HG02840 (cell line): ENCODE measurements around the gene NTPCR.

Source experiments
- ATAC-seq: cut with Tn5 transposase; IDR thresholded peaks from one replicate; pipeline ENCODE4 v1.9.1; 2021; ENCODE audit warnings: mild to moderate bottlenecking, moderate library complexity, moderate number of reproducible peaks; ENCODE audit not compliant: unreplicated experiment, low FRiP score

NTPCR gene

DNA sequence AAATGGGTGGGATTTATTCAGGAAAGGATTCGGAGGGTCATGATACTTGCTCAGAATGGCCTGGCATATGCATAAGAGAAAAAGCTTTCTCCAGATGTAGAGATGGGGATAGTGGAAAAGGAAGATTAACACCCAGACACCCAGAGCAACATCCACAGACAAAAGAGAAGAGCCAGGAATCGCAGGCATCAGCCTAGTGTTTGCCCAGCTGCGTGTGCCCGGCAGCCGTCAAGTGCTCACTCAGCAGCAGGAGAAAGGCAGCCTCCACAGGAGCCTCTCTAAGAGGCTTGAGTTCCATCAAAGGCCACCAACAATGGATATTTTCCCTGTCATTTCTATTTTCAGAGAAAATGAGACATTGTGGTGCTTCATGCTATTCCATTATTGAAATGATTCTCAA lies 54.7 kb downstream of the NTPCR start:
- ATAC-seq: no peak

DNA sequence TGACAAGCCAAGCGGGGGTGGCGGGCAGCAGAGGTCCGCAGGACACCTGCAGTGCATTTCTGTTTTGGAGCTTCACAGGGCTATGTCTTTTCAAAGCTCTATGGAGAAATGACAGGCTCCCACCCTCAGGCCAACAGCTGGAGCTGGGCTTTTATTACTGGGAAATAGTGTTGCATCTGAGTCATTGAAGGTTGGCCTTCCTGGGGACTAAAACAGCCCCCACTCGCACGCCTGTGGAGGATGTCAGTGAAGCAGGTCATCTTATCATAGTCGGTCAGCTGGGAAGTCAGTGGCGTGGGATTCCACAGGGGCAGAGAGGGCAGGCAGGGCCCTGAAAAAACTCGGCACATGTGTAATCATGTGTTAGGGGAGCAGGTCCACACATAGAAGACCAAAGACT lies 55.3 kb downstream of the NTPCR start:
- ATAC-seq: no peak

DNA sequence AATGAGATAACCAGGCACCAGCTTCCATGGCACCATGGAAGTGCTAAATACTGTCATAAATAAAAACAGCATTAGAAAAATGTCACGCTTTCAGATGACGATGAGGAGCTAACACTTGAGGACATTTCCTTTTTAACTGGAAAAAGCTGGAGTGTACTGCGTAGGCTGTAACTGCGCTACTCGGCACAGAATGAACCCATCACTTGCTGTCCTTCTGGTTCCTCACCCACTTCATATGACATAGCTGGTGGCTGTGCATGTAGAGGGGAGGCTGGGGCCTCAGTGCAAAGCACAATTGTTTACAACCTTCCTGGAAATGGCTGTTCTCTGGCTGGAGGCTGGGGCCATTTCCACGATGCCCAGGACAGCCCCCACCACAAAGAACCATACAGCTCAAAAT lies 55.7 kb downstream of the NTPCR start:
- no peak for ATAC-seq

DNA sequence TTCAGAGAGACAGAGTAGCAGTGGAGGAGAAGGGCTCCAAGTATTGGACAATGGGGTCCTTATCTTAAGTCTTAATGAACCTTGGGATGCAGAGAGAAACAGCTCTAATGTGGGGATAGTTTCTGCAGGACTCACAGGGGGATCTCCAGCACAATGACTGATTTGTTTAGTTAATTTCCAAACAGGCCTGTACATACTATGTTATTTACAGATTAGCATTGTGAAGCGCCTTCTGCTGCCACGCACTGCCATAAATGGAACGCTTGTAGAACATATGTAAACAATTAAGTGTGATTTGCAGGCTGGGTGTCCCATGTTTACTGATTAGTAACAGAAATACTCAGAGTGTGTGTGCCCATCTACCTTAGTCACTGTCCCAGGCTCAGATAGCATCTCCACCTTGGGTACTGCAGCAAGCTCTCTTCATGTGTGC lies 56.1 kb downstream of the NTPCR start:
- ATAC-seq: no peak

DNA sequence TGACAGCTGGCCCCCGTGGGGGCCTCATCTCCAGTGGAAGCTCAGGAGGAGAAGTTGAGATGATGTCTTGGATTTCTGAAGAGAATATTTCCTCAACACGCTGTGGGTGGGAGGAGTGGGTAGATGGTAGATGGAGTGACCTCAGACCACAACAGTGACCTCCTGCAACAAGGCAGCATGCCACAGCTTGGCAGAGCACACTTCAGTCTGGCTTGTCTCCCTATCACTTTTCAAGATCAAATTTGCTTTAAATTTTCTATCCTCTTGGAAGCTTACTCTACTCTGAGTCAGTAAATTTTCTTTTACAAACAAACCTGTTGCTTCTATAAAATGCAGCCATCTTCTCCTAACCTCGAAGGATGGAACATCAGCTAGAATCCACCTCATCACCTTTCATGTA lies 59.7 kb downstream of the NTPCR start:
- no peak for ATAC-seq

DNA sequence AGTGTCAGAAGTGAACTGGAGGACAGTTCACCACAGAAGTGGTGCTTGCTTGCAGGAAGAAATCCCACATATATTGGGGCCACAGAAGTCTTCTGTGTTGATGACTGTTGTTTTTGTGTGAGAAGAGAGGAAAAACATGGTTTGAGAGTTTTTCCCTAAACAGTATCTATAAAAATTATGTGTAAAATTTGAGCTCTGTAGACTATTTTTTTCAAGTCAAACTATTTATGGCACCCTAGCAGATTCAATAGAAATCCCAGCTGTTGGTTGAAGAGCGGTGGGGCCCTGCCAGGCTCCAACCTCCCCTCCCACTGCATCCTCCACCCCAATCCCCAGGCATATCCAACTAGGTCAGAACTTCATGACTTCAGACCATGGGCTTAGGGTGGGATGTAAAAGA lies 61.6 kb downstream of the NTPCR start:
- no peak for ATAC-seq

DNA sequence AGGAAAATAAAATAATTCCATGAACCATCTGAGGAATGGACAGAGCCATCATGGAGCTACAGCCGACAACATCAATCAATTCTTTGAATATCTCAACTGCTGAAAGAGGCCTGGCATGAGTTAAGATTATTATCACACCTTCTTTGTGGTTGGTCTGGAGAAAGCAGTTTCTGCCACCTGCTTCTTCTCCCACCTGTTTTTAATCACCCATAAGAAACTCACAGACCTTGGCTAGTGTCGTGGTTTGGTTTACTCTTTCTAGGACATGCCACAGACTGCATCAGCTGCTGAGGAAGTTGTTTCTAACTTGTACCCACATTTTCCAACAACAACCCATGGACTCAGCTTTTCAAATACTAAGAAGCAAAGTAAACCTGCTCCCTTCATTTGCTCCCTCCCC lies 65.6 kb downstream of the NTPCR start:
- ATAC-seq: no peak

DNA sequence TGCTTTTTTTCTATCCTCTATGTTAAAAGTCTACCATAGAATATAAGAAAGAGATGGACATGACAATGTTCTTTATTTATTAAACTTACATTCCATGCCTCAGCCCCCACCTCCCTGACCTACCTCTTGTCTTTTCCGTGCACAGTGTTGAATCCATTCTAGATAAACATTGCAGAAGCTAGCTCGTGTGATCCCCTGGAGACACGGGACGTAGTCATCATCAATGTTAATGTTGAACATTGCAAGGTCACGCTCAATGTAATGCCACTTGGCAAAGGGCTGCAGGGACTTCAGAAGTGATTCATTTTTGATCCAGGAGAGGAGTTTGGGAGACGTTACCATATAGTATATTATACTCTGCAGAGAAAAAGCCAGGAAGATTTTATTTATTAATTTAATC lies 66.4 kb downstream of the NTPCR start:
- no peak for ATAC-seq

DNA sequence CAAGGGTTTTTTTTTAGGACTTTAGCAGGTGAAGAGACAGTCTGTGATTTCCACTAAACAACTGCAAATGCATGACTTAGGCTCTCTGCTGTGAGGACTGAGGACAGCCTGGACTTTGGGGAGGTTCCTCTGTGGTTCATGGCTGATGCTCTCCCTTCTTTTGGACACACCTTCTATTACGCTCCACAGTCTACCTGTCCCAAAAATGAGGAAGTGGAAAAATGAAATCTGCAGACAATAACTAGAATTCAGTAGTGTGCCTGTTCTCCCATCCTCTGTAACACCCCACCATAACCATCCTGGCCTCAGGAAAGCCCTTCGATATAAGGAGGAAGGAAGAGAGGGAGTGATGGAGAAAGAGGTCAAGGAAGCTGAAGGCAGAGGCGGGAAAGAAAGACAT lies 68.7 kb downstream of the NTPCR start:
- no peak for ATAC-seq

DNA sequence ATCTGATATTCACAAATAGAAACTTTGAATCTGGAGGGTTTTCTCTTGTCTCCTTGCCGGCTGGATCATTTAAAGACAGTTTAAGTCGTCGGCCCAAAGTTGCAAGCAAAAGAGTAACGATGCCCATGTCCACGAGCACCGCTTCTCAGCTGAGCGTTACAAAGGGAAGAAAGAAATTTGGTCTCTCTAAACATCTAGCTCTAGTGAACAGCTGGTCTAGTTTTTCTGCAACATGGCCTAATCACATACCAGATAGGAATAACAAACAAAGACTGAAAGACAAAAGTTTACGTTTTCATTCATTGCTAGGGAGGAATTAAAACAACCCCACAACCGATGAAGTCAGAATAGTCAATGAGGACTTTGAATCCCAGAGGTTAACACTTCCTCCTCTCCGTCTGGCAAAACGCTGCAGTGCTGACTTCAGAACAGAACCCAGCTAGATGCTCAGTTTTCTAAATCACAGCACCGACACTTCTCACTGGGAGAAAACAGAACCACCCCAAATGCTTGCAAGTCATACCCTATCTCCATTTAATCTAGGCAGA lies 69.4 kb downstream of the NTPCR start:
- no peak for ATAC-seq

DNA sequence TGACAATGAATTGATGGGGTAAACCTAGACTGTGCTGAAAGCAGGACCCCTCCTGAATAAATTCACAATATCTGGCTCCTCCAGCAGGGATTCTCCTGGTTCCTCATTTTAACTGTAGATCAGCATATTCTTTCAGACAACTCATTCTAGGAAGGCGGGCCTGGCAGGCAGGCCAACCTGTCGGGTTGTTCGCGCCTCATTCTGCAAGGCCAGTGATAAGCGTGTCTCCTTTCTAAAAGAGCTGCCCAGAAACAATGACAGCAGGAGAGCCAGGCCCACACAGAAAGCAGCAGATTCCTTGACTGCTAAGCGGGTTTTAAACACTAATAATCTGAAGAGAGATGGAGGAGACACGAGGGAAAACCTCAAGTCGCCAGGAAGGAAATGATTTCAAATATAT lies 70.0 kb downstream of the NTPCR start:
- no peak for ATAC-seq

DNA sequence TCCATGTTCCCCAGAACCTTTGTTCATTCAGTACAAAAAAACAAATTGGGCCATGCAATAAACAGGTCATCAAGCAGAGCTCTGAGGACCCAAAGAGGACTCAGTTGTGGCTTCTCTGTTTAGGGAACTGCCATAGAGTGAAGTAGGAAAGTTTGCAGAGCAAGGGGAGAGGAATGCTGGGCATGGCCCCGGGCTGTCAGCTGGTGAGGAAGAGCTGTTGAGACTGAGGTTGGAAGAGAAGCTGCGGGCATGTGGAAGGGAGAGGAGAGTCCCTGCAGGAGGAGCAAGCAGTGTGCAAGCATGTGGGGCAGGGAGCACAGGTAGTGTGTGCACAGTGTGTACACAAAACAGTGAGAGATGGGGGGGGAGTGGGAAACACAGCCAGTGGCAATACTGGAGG lies 71.8 kb downstream of the NTPCR start:
- ATAC-seq: no peak

DNA sequence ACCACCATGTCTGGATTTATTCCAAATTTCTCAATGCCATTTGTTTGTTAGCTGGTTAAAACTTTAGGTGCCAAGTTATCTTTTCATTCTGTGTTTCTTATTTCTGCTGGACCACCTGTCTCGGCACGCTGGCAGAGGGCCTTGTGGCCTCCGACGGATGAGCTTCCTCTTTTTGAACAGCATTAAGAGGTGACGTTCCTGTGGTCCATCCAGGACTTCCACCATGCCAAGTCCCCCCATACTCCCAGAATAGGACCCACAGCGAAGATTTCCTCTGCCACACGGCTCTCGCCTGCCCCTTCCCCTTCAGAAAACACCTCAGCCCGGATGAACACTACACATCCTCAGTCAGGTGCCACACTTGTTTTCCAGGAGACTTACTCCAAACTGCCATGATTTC lies 73.8 kb downstream of the NTPCR start:
- ATAC-seq: no peak

DNA sequence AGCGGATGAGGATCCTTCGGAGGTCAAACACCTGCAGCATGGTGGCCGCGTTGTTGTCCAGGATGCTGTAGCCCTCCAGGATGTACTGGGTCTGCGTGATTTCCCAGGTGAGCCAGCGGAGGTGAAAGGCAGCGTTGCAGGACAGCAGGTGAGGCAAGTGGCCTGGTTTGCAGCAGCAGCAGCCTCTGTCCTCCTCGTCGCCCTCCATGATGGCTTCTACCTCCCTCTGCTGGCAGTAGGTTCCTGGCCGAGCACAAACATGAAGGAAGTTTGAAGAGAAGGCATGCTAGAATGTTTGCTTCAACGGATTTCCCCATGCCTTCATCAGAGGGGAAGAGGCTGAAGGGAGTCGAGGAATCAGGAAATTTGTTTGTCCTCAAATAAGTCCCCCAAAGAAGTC lies 74.7 kb downstream of the NTPCR start:
- no peak for ATAC-seq

DNA sequence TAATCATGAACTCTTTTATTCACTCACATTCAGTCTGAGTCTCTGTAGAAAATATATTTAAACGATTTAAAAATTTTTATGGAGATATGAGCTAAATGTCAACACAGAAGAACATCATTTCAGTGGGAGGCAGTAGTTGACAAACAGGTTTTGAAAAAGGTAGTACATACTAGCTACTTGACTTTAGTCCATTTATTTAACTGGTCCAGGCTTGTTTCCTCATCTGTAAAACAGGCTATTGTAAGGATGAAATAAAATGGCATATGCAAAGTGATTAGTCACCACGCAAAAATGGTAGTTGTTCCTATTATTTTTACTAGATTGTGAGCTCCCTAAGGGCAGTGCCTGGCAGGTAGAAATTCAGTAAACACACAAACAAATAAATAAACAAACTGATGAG lies 75.2 kb downstream of the NTPCR start:
- no peak for ATAC-seq

DNA sequence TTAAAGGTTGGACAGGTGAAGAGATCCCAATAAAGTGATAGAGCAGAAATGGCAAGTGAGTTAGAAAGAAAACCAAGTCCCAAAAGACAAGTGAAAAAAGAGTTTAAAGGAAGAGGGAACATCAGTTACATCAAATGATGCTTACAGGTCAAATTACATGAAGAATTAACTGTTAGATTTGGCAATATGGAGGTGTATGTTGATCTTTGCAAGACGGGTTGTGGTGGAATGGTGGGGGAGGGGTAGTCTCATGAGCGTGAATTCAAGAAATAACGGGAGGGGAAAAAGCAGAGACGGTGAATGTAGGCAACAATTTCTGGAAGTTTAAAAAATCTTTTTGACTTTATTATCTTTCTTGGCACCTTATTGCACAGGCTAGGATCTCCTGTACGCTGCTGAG lies 76.6 kb downstream of the NTPCR start:
- ATAC-seq: no peak

DNA sequence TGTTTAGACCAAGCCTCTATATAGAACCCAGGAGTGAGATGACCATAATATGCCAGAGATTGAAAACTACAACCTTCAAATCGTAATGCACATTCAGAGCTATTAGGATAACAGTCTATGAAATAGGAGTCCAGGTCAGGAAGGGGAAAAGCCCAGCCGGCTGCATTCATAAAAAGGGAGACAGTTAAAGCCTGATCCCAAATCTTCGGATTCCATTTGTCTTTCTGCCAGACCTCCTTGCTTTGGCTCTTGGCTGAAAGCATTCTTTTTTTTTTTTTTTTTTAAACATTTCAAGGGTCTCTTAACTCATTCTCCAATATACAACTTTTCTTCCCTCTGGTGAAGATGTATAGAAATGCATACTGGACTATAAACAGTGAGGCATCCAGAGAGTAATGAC lies 81.1 kb downstream of the NTPCR start:
- no peak for ATAC-seq

DNA sequence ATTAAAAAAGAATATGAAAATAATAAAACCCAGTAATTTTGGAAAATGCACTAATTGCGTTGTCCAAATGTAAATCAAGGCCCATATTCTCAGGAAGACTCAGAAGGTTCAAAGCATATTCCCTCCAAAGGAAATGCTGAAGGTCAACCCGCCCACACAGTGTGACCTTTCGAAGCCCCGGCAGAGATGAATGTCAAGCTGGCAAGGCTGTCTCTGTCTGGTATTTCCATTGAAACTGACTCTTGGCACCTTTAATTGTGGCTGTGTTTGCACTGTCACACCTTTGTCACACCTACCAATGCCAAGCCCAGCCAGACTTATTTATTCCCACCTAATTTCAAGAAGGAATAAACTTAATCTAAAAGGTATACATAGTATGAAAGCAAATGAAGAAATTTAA lies 82.5 kb downstream of the NTPCR start:
- ATAC-seq: no peak

DNA sequence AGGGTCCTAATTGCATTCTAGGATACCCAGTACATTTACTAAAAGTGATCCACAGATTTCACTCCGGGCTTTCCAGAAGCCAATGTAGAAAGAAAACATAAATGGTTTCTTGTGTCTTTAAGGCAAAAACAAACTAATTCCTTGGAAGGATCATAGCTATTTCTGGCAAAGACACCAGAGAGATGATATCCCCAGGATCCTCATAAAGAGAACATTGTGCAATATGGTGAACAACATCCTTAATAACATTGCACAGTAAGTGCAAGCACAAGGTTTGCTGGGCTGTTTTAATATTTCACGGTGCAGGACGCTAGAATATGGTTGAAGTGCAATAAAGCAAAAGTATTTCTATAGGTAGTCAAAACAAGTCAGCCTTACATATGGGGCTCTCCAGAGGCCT lies 83.0 kb downstream of the NTPCR start:
- ATAC-seq: no peak
